ENCODE measurements around the gene PRKCB. TPM values are rescaled to one million over a fixed set of nuclear protein-coding genes. Genes with fewer than 3 reads are reported as not detected.

The PRKCB gene
- total RNA-seq, 2 experiments from 2014 or later = 21.0 to 51.6 TPM

GRCh38 chr16:23840310-23840709, 4.5 kb downstream of the PRKCB start:
- no peak for TF ChIP-seq EZH2phosphoT487 (IDR thresholded peaks at IDR 0.05; ENCODE audit: borderline replicate concordance, low read depth, low read length)
- TF ChIP-seq CTCF (conservative IDR thresholded peaks at IDR 0.05; ENCODE audit: low read length) = no peak
- intact Hi-C loops (cut with micrococcal nuclease; ENCODE audit: unreplicated experiment) = no loop called here
- Histone ChIP-seq H3K4me3 (ENCODE audit: low read depth, low read length, poor library complexity, severe bottlenecking) (peak overlapping the region; percentile 1), H3K36me3 (ENCODE audit: insufficient read depth, low read length) (0 out of 2 replicates have a peak, but pooled peaks cover 4% of the 10 kb centered on the region), H3K9me2 (ENCODE audit: insufficient read depth, low read length) (no peaks in the 10 kb centered on the region), H3K79me2 (ENCODE audit: insufficient read depth, low read depth, low read length) (0 out of 2 replicates have a peak, but pooled peaks cover 5% of the 10 kb centered on the region), H3K4me1 (ENCODE audit: insufficient read depth, low read length, poor library complexity, severe bottlenecking) (peaks cover 81% of the 10 kb centered on the region), H4K20me1 (ENCODE audit: insufficient read depth, low read length) (no peaks in the 10 kb centered on the region), H3K9me3 (ENCODE audit: low read length) (no peaks in the 10 kb centered on the region), H2AFZ (ENCODE audit: low read length) (no peak overlapping the region; the same call in 1 of the 2 replicates), H3K4me2 (ENCODE audit: low read length) (peak overlapping the region; percentile 48), H3K27ac (ENCODE audit: low read depth, low read length, poor library complexity, severe bottlenecking) (no peak overlapping the region)
- no peak for DNase-seq (ENCODE audit: low spot score)
- ChIA-PET POLR2A (interaction anchor here (1.9 to 9.8 kb wide), 2 partner anchors 9 to 21 kb away, joined by 8 to 83 read pairs; no protein-coding TSS in a partner anchor), CTCF (ENCODE audit: unreplicated experiment) (interaction anchor here (1.1 kb wide), 1 partner anchor 19 kb away, joined by 3 read pairs; no protein-coding TSS in a partner anchor)
- BruUV-seq (replicated peaks) = TSS peak; percentile 28

- 0 out of 2 replicates have a peak, but pooled peaks cover 4% of the 10 kb centered on the region for H3K36me3 ChIP-seq (ENCODE audit: insufficient read depth, low read length)
- ChIA-PET POLR2A (interaction anchor here (0.7 to 9.8 kb wide), 7 partner anchors 10 to 174 kb away, joined by 3 to 83 read pairs (median 4); no protein-coding TSS in a partner anchor), CTCF (ENCODE audit: unreplicated experiment) (no interaction called here)
- peak overlapping the region; percentile 63 for H3K4me2 ChIP-seq (ENCODE audit: low read length)
- no TSS peak for BruUV-seq (replicated peaks)
- H4K20me1 ChIP-seq (ENCODE audit: insufficient read depth, low read length) = no peaks in the 10 kb centered on the region
- peaks cover 79% of the 10 kb centered on the region for H3K4me1 ChIP-seq (ENCODE audit: insufficient read depth, low read length, poor library complexity, severe bottlenecking)
- 0 out of 2 replicates have a peak, but pooled peaks cover 5% of the 10 kb centered on the region for H3K79me2 ChIP-seq (ENCODE audit: insufficient read depth, low read depth, low read length)
- intact Hi-C loops (cut with micrococcal nuclease; ENCODE audit: unreplicated experiment) = no loop called here
- H3K4me3 ChIP-seq (ENCODE audit: low read depth, low read length, poor library complexity, severe bottlenecking) = no peak overlapping the region
- peak overlapping the region; percentile 62 for H3K27ac ChIP-seq (ENCODE audit: low read depth, low read length, poor library complexity, severe bottlenecking)
- TF ChIP-seq EZH2phosphoT487 (IDR thresholded peaks at IDR 0.05; ENCODE audit: borderline replicate concordance, low read depth, low read length) (no peak), CTCF (conservative IDR thresholded peaks at IDR 0.05; ENCODE audit: low read length) (no peak)
- no peak for DNase-seq (ENCODE audit: low spot score)
- no peak overlapping the region for H2AFZ ChIP-seq (ENCODE audit: low read length)
- no peaks in the 10 kb centered on the region for H3K9me2 ChIP-seq (ENCODE audit: insufficient read depth, low read length)
- no peaks in the 10 kb centered on the region for H3K9me3 ChIP-seq (ENCODE audit: low read length)
Observed at GRCh38 chr16:23842137-23842600, 6.4 kb downstream of the PRKCB start.

- CTCF ChIA-PET (ENCODE audit: unreplicated experiment) = no interaction called here
- BruUV-seq (replicated peaks) = no TSS peak
- Histone ChIP-seq H3K4me3 (ENCODE audit: low read depth, low read length, poor library complexity, severe bottlenecking) (peak overlapping the region; percentile 38), H4K20me1 (ENCODE audit: insufficient read depth, low read length) (no peaks in the 10 kb centered on the region), H3K9me2 (ENCODE audit: insufficient read depth, low read length) (no peaks in the 10 kb centered on the region), H3K27ac (ENCODE audit: low read depth, low read length, poor library complexity, severe bottlenecking) (peak overlapping the region; percentile 62), H3K36me3 (ENCODE audit: insufficient read depth, low read length) (0 out of 2 replicates have a peak, but pooled peaks cover 4% of the 10 kb centered on the region), H3K4me1 (ENCODE audit: insufficient read depth, low read length, poor library complexity, severe bottlenecking) (peaks cover 76% of the 10 kb centered on the region), H2AFZ (ENCODE audit: low read length) (no peak overlapping the region), H3K9me3 (ENCODE audit: low read length) (no peaks in the 10 kb centered on the region), H3K79me2 (ENCODE audit: insufficient read depth, low read depth, low read length) (0 out of 2 replicates have a peak, but pooled peaks cover 5% of the 10 kb centered on the region), H3K4me2 (ENCODE audit: low read length) (peak overlapping the region; percentile 63)
- DNase-seq (ENCODE audit: low spot score) = peak; percentile 84
- POLR2A ChIA-PET = interaction anchor here (1.0 to 9.8 kb wide), 5 partner anchors 10 to 173 kb away, joined by 3 to 83 read pairs (median 4); no protein-coding TSS in a partner anchor
- TF ChIP-seq CTCF (conservative IDR thresholded peaks at IDR 0.05; ENCODE audit: low read length) (no peak), EZH2phosphoT487 (IDR thresholded peaks at IDR 0.05; ENCODE audit: borderline replicate concordance, low read depth, low read length) (no peak)
- intact Hi-C loops (cut with micrococcal nuclease; ENCODE audit: unreplicated experiment) = no loop called here
Observed at GRCh38 chr16:23843143-23843542, 7.4 kb downstream of the PRKCB start.

Data from OCI-LY7 (cell line).